Measurements from ENCODE around the gene CCDC197.

DNA sequence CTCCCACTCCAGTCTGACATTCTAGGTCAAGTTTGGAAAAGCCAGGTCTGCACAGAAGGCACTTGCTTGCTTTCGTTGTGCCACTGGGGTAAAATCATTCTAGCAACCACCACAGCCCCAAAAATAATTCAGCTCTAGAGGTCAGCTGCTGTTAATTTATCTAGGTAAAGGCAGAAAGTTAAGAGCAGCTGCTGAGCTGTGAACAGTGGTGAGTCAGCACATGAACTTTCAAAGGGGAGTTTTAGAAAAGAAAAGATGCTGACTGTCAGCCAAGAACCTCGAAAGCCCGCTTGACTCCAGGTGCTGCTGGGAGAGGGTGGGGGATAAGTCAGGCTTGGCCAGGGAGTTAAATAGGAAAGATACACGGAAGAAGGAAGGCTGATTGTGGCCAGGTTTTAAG lies 12.7 kb downstream of the CCDC197 start:
- TF ChIP-seq, protein P1, sequence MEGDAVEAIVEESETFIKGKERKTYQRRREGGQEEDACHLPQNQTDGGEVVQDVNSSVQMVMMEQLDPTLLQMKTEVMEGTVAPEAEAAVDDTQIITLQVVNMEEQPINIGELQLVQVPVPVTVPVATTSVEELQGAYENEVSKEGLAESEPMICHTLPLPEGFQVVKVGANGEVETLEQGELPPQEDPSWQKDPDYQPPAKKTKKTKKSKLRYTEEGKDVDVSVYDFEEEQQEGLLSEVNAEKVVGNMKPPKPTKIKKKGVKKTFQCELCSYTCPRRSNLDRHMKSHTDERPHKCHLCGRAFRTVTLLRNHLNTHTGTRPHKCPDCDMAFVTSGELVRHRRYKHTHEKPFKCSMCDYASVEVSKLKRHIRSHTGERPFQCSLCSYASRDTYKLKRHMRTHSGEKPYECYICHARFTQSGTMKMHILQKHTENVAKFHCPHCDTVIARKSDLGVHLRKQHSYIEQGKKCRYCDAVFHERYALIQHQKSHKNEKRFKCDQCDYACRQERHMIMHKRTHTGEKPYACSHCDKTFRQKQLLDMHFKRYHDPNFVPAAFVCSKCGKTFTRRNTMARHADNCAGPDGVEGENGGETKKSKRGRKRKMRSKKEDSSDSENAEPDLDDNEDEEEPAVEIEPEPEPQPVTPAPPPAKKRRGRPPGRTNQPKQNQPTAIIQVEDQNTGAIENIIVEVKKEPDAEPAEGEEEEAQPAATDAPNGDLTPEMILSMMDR (IDR thresholded peaks at IDR 0.05; ENCODE audit: low read depth, low read length, missing input control), result no peak
- TF ChIP-seq, protein P2, sequence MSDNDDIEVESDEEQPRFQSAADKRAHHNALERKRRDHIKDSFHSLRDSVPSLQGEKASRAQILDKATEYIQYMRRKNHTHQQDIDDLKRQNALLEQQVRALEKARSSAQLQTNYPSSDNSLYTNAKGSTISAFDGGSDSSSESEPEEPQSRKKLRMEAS (IDR thresholded peaks at IDR 0.05), result no peak
- TF ChIP-seq, protein P3, sequence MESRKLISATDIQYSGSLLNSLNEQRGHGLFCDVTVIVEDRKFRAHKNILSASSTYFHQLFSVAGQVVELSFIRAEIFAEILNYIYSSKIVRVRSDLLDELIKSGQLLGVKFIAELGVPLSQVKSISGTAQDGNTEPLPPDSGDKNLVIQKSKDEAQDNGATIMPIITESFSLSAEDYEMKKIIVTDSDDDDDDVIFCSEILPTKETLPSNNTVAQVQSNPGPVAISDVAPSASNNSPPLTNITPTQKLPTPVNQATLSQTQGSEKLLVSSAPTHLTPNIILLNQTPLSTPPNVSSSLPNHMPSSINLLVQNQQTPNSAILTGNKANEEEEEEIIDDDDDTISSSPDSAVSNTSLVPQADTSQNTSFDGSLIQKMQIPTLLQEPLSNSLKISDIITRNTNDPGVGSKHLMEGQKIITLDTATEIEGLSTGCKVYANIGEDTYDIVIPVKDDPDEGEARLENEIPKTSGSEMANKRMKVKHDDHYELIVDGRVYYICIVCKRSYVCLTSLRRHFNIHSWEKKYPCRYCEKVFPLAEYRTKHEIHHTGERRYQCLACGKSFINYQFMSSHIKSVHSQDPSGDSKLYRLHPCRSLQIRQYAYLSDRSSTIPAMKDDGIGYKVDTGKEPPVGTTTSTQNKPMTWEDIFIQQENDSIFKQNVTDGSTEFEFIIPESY (IDR thresholded peaks at IDR 0.05), result no peak
- TF ChIP-seq JUND (IDR thresholded peaks at IDR 0.05), result no peak
- TF ChIP-seq, protein P4, sequence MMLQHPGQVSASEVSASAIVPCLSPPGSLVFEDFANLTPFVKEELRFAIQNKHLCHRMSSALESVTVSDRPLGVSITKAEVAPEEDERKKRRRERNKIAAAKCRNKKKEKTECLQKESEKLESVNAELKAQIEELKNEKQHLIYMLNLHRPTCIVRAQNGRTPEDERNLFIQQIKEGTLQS (IDR thresholded peaks at IDR 0.05), result no peak
